GM19351 (cell line): ENCODE data around the gene MDP1.
"Not testable (repeated sequence)": the region's sequence is repeated elsewhere in the genome, so short reads cannot be mapped to it uniquely, and the experiment has no call there.

ENCODE experiments used
- ATAC-seq: cut with Tn5 transposase; IDR thresholded peaks from one replicate; pipeline ENCODE4 v1.9.1; 2021; ENCODE audit warnings: mild to moderate bottlenecking, moderate library complexity; ENCODE audit not compliant: unreplicated experiment

The MDP1 gene

GRCh38 chr14:24232121-24232644 lies 16.3 kb upstream of the MDP1 start, which contains the start of gene NEDD8:
Gene NEDD8, minus strand, starts transcription at chr14:24232367. Its CDS starts 100 bp downstream, at chr14:24232267.
- peak; percentile 76 for ATAC-seq

- peak; percentile 15 for ATAC-seq
Observed at GRCh38 chr14:24231263-24232120, 15.6 kb upstream of the MDP1 start.

GRCh38 chr14:24228902-24229301 lies 13.0 kb upstream of the MDP1 start:
- ATAC-seq: no peak

- ATAC-seq: no peak
Observed at GRCh38 chr14:24226473-24226872, 10.6 kb upstream of the MDP1 start.

- no peak for ATAC-seq
Observed at GRCh38 chr14:24224618-24225071, 8.8 kb upstream of the MDP1 start.

- ATAC-seq: not testable (repeated sequence)
Observed at GRCh38 chr14:24222987-24223386, 7.1 kb upstream of the MDP1 start.

- ATAC-seq: no peak
Observed at GRCh38 chr14:24219521-24219920, 3.7 kb upstream of the MDP1 start.

GRCh38 chr14:24219080-24219479 lies 3.2 kb upstream of the MDP1 start:
- no peak for ATAC-seq

GRCh38 chr14:24216876-24217275 lies 1.0 kb upstream of the MDP1 start:
- ATAC-seq: not testable (repeated sequence)

GRCh38 chr14:24216345-24216699 lies 456 bp upstream of the MDP1 start:
- ATAC-seq: no peak

GRCh38 chr14:24213866-24214662 lies 1.8 kb downstream of the MDP1 start:
- ATAC-seq: no peak

- peak; percentile 73 for ATAC-seq
Observed at GRCh38 chr14:24212924-24213865, 2.7 kb downstream of the MDP1 start, which contains the start of gene CHMP4A. Gene CHMP4A, minus strand, starts transcription at chr14:24213488. Its CDS starts 49 bp downstream, at chr14:24213439.

- ATAC-seq: no peak
Observed at GRCh38 chr14:24211311-24211710, 4.6 kb downstream of the MDP1 start.

GRCh38 chr14:24207625-24208024 lies 8.2 kb downstream of the MDP1 start:
- no peak for ATAC-seq

GRCh38 chr14:24207104-24207551 lies 8.7 kb downstream of the MDP1 start:
- ATAC-seq: no peak

GRCh38 chr14:24206260-24207103 lies 9.4 kb downstream of the MDP1 start:
- ATAC-seq: no peak

GRCh38 chr14:24204163-24205146 lies 11.4 kb downstream of the MDP1 start:
- no peak for ATAC-seq

GRCh38 chr14:24203249-24203886 lies 12.5 kb downstream of the MDP1 start:
- not testable (repeated sequence) for ATAC-seq
